GM12878 (cell line): Measurements from ENCODE around the gene RIOX2.

ENCODE experiments used
- ASH2L ChIP-seq: fragments of 300-600, 200-600 bp; sonication (generic); IDR thresholded peaks from 2 replicates; pipeline ENCODE4 v1.6.1; 2017; ENCODE audit warnings: low read depth, mild to moderate bottlenecking, borderline replicate concordance
- CHD4 ChIP-seq: fragments of 200-600 bp; sonication (generic); IDR thresholded peaks from 2 replicates; pipeline ENCODE4 v1.6.1; 2016; ENCODE audit warnings: mild to moderate bottlenecking
- CTCF ChIP-seq, 3 experiments: IDR thresholded peaks in 2 of 3; conservative IDR thresholded peaks in 1 of 3; 2 replicates each; pipeline ENCODE4 v1.5.1; 2011; ENCODE audit warnings: low read depth in 3 of 3, low read length in 3 of 3, mild to moderate bottlenecking in 3 of 3, control low read depth in 2 of 3, moderate library complexity in 2 of 3, inconsistent platforms in 1 of 3, mixed read lengths in 1 of 3; ENCODE audit not compliant: control insufficient read depth in 2 of 3, insufficient read depth in 1 of 3; ENCODE audit errors: extremely low read depth in 1 of 3
- JUNB ChIP-seq: IDR thresholded peaks from 2 replicates; pipeline ENCODE4 v1.6.1; 2016; ENCODE audit warnings: antibody characterized with exemption, mild to moderate bottlenecking
- MEF2A ChIP-seq: IDR thresholded peaks from 2 replicates; pipeline ENCODE4 v1.6.1; 2011; ENCODE audit warnings: low read depth, mild to moderate bottlenecking, low read length, moderate library complexity; ENCODE audit not compliant: insufficient read depth
- POLR2AphosphoS5 ChIP-seq: IDR thresholded peaks from 2 replicates; pipeline ENCODE4 v1.6.1; 2011; ENCODE audit warnings: mild to moderate bottlenecking, low read length, inconsistent platforms
- RCOR1 ChIP-seq: conservative IDR thresholded peaks from 2 replicates; pipeline ENCODE4 v1.6.1; 2012; ENCODE audit warnings: low read depth, low read length, improper control_type of control experiment
- SREBF2 ChIP-seq: IDR thresholded peaks from 2 replicates; pipeline ENCODE4 v1.6.1; 2012; ENCODE audit warnings: mild to moderate bottlenecking, low read length
- ZNF24 ChIP-seq: fragments of 450-650 bp; IDR thresholded peaks from 2 replicates; pipeline ENCODE4 v1.6.1; 2017; ENCODE audit warnings: antibody characterized with exemption, mild to moderate bottlenecking
- TF ChIP-seq, protein P1 (sequence below): IDR thresholded peaks from 2 replicates; pipeline ENCODE4 v1.6.1; 2012; ENCODE audit warnings: mild to moderate bottlenecking, low read depth, low read length
- TF ChIP-seq, protein P2 (sequence below): IDR thresholded peaks from 2 replicates; pipeline ENCODE4 v1.6.1; 2011; ENCODE audit warnings: low read depth, low read length, improper control_type of control experiment, borderline replicate concordance
- TF ChIP-seq, protein P3 (sequence below): fragments of 450-650 bp; IDR thresholded peaks from 2 replicates; pipeline ENCODE4 v1.6.1; 2016; ENCODE audit warnings: mild to moderate bottlenecking

GRCh38 chr3:97901313-97902248 lies 70.7 kb downstream of the RIOX2 start:
- TF ChIP-seq, protein P1, sequence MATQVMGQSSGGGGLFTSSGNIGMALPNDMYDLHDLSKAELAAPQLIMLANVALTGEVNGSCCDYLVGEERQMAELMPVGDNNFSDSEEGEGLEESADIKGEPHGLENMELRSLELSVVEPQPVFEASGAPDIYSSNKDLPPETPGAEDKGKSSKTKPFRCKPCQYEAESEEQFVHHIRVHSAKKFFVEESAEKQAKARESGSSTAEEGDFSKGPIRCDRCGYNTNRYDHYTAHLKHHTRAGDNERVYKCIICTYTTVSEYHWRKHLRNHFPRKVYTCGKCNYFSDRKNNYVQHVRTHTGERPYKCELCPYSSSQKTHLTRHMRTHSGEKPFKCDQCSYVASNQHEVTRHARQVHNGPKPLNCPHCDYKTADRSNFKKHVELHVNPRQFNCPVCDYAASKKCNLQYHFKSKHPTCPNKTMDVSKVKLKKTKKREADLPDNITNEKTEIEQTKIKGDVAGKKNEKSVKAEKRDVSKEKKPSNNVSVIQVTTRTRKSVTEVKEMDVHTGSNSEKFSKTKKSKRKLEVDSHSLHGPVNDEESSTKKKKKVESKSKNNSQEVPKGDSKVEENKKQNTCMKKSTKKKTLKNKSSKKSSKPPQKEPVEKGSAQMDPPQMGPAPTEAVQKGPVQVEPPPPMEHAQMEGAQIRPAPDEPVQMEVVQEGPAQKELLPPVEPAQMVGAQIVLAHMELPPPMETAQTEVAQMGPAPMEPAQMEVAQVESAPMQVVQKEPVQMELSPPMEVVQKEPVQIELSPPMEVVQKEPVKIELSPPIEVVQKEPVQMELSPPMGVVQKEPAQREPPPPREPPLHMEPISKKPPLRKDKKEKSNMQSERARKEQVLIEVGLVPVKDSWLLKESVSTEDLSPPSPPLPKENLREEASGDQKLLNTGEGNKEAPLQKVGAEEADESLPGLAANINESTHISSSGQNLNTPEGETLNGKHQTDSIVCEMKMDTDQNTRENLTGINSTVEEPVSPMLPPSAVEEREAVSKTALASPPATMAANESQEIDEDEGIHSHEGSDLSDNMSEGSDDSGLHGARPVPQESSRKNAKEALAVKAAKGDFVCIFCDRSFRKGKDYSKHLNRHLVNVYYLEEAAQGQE: no peak
- TF ChIP-seq, protein P2, sequence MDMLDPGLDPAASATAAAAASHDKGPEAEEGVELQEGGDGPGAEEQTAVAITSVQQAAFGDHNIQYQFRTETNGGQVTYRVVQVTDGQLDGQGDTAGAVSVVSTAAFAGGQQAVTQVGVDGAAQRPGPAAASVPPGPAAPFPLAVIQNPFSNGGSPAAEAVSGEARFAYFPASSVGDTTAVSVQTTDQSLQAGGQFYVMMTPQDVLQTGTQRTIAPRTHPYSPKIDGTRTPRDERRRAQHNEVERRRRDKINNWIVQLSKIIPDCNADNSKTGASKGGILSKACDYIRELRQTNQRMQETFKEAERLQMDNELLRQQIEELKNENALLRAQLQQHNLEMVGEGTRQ: no peak
- TF ChIP-seq MEF2A: no peak
- no peak for TF ChIP-seq RCOR1
- TF ChIP-seq ZNF24: no peak
- TF ChIP-seq CHD4: no peak
- TF ChIP-seq, protein P3, sequence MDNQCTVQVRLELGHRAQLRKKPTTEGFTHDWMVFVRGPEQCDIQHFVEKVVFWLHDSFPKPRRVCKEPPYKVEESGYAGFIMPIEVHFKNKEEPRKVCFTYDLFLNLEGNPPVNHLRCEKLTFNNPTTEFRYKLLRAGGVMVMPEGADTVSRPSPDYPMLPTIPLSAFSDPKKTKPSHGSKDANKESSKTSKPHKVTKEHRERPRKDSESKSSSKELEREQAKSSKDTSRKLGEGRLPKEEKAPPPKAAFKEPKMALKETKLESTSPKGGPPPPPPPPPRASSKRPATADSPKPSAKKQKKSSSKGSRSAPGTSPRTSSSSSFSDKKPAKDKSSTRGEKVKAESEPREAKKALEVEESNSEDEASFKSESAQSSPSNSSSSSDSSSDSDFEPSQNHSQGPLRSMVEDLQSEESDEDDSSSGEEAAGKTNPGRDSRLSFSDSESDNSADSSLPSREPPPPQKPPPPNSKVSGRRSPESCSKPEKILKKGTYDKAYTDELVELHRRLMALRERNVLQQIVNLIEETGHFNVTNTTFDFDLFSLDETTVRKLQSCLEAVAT: no peak
- no peak for TF ChIP-seq ASH2L
- no peak for TF ChIP-seq SREBF2
- no peak for TF ChIP-seq CTCF (IDR thresholded peaks at IDR 0.05 in 2 of 3, conservative IDR thresholded peaks at IDR 0.05 in 1 of 3; ENCODE audit: control insufficient read depth in 2 of 3, extremely low read depth in 1 of 3, insufficient read depth in 1 of 3, low read depth in 3 of 3, low read length in 3 of 3)
- no peak for TF ChIP-seq JUNB
- no peak for TF ChIP-seq POLR2AphosphoS5
